C4-2B (cell line): ENCODE results near the gene NPEPL1.

Experiments used
- H3K27ac ChIP-seq: fragments of 450-650 bp; 2 replicates; pipeline ENCODE4 v1.5.1; 2017
- ZFX ChIP-seq: fragments of 450-650 bp; IDR thresholded peaks from 2 replicates; pipeline ENCODE4 v1.6.1; 2017
- TF ChIP-seq, protein P1 (sequence below): fragments of 450-650 bp; conservative IDR thresholded peaks from 2 replicates; pipeline ENCODE4 v1.5.1; 2017; ENCODE audit warnings: mild to moderate bottlenecking

Gene NPEPL1

DNA sequence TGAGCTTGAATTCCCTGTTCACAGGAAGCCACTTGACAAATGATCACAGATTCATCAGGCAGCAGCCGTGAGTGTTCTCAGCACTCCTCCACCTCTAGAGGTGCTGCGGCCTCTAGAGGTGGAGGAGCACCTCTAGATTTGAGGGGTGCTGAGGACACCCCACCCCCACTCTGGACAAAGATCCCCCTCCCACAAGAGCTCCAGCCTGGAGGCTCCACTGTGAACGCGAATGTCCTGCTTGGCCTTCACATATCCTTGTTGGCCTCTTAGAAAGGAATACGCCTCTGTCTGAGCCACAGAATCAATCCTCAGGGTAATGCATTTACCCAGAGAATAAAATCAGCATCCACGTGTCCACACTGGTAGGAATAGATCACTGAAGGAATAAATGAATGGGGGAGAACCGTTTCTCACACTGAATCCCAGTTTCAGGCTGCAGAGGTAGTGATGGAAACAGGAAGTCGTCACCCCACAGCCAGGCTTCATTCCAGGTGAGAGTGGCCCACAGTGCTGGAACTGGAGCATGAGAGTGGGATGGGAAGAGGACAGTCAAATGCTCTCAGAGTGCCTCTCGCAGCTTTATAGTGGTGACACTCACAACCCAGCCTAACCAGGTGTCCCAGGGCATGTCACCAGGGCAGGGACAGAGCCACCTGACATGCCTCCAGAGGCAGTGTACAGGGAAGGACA is 16.6 kb downstream of the NPEPL1 start:
- no peak for TF ChIP-seq ZFX
- TF ChIP-seq, protein P1, sequence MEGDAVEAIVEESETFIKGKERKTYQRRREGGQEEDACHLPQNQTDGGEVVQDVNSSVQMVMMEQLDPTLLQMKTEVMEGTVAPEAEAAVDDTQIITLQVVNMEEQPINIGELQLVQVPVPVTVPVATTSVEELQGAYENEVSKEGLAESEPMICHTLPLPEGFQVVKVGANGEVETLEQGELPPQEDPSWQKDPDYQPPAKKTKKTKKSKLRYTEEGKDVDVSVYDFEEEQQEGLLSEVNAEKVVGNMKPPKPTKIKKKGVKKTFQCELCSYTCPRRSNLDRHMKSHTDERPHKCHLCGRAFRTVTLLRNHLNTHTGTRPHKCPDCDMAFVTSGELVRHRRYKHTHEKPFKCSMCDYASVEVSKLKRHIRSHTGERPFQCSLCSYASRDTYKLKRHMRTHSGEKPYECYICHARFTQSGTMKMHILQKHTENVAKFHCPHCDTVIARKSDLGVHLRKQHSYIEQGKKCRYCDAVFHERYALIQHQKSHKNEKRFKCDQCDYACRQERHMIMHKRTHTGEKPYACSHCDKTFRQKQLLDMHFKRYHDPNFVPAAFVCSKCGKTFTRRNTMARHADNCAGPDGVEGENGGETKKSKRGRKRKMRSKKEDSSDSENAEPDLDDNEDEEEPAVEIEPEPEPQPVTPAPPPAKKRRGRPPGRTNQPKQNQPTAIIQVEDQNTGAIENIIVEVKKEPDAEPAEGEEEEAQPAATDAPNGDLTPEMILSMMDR: no peak
- H3K27ac ChIP-seq: no peak overlapping the region

DNA sequence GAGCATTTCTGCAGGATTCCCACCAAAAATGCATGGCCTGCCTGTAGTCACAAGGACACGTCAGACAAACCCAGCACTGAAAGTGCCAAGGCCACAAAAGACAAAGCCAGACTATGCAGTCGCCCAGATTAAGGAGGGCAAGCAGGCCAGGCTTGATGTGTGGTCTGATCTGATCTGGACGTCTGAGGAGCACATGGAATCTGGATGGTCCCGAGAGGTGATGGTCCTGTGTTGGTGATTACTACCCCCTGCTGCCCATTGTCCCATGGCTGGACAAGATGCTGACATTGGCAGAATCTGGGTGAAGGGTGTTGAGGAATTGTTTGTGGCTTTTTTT is 17.1 kb downstream of the NPEPL1 start:
- no peak overlapping the region for H3K27ac ChIP-seq
- TF ChIP-seq ZFX: no peak
- TF ChIP-seq, protein P1: no peak

DNA sequence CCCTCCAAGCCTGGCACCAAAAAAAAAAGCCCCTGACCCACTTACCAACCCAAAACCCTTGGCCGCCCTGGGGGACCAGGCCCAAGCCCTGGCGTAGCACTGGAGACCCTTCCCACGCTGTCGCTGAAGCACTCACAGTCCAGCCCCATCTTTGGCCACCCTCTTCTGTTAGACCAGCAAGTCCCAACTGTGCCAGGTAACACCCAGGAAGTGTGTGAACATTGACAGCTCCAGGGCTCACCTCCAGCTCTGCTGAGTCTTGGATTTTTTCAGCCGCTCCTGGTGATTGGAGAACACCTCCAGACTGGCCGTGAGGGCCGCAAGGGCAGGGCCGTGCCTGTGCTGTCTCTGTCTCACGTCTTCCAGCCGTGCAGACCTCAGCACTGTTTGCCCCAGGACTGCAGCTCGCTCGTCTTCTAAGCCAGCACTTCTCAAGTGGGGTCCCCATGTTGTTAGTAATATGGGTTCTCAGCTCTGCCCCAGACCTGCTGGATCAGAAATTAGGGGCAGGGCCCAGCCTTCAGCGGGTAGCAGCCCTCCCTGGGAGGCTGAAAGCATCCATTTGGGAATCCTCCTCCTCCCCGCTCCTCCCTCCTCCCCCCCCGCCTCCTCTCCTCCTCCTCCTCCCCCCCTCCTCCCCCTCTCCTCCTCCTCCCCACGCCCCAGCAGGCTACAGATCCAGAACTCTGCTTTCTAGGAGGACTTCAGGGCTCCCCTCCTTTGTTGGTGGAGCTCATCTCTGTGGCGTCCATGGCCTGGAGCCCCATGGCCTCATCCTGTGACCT is 18.1 kb downstream of the NPEPL1 start:
- H3K27ac ChIP-seq: no peak overlapping the region
- TF ChIP-seq, protein P1: no peak
- TF ChIP-seq ZFX: no peak

DNA sequence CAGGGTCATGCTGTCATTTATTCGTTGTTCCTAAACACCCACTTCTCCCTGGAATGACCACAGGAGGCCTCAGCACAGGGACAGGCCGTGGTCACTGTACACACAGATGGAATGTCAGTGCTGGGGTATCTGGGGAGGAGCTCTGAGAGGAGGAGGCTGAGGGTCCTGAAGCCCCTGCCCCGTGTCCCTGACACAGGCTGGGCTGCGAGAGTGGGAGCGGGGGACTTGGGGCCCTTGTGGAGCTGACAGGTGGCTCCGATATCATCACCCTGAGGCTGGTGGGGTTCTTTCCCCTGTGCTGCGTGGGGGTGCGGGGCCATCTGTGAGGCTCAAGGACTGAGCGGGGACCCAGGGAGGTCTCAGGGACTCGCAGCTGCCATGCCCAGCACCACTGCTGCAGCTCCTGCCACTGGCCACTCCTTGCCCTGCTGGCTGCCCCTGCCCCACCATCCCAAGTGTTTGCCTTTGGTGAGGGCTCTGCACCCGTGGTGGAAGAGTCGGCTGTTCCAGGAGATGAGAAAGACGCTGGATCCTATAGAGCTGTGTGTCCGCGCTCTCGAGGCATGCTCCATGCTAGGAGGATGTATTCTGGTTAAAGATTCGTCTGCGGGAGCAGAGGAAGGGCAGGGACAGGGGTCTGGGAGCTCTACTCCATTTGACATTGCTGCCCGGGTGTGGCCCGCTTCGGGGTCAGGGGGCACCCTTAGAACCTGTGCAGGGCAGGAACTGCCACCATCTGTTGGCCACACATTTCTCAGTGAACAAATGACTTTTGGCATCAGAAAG is 18.9 kb downstream of the NPEPL1 start:
- no peak for TF ChIP-seq ZFX
- TF ChIP-seq, protein P1: no peak
- H3K27ac ChIP-seq: no peak overlapping the region

DNA sequence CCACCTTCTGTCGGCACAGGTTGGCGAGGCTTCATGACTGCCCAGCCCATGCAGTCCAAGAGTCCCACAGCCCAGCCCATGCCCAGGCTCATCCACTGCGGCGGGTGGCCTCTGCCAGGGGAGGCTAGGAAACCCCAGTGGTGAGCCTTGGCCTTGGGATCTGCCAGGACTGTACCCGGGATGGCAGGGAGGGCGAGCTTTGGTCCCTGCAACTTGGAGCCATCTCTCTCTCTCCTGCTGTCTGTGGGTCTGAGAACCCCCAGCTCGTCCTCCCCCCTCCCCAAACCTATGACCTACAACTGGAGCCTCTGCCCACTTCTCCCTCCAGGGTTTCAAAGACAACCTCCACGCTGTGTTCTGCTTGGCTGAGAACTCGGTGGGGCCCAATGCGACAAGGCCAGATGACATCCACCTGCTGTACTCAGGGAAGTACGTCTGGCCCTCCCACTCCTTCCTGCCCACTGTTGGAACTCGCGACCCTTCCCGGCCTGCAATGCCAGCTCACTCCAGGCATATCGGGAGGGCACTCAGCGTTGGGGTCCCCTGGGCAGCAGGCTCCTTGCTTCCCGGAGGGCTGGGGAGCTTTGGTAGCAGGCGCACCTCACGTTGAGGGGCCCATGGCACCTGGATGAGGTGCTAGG is 19.7 kb downstream of the NPEPL1 start:
- no peak for TF ChIP-seq ZFX
- TF ChIP-seq, protein P1: no peak

DNA sequence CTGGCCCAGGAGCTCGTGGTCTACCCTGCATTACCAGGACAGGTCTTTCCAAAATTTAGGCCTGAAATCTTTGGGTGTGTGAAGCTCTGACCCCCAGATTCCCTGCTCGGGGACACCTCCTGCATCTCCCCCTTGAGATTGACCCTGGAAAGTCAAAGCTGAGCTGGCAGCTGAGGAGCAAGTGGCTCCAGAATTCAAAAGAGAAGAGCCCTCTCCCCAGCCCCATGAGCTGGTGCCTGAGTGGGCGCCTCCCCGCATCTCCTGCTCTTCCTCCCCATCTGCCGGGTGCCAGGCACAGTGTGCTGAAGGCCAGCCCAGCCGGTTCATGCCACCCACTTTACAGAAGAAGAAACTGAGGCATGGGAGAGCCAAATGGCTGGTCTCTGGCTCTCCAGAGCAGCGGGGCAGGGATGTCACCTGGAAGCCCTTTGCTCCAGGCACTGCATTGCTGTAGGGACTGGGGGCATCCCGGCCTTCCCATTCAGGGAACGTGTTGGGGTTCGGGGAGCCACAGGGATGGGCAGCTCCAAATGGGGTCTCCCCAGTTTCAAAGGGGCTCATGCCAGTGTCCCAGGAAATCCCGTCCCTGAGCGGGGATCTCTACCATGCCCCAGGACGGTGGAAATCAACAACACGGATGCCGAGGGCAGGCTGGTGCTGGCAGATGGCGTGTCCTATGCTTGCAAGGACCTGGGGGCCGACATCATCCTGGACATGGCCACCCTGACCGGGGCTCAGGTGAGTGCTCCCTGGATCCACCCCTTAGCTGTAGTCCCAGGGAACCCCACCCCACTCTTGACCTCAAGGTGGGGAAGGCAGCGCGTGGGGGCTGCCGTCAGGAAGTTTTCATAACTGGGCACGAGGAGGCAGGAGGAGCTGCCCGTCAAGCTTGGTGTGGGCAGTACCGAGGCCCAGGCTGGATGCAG is 20.5 kb downstream of the NPEPL1 start:
- no peak overlapping the region for H3K27ac ChIP-seq
- TF ChIP-seq ZFX: no peak
- TF ChIP-seq, protein P1: no peak

More for the DNA sequence above, 19.7 kb downstream of the NPEPL1 start:
- no peak overlapping the region for H3K27ac ChIP-seq
